ENCODE measurements around the gene RGS13.
"Not testable (repeated sequence)": the region's sequence is repeated elsewhere in the genome, so short reads cannot be mapped to it uniquely, and the experiment has no call there.

- TF ChIP-seq ZFX (IDR thresholded peaks at IDR 0.05; ENCODE audit: borderline replicate concordance); CTCF (IDR thresholded peaks at IDR 0.05): not testable (repeated sequence)
Observed at GRCh38 chr1:192683081-192683480, 47.1 kb downstream of the RGS13 start.

Data from 22Rv1 (cell line).